ENCODE results near the gene CCDC142. TPM values are rescaled to one million over a fixed set of nuclear protein-coding genes. Genes with fewer than 3 reads are reported as not detected.

Gene CCDC142
- total and polyA plus RNA-seq, 2 of the 8 experiments (the other 6 are each of a cell fraction or from before 2014, with no cell fraction given) = 6.0 to 10.7 TPM

- no peak for TF ChIP-seq SAP30 (IDR thresholded peaks at IDR 0.05; ENCODE audit: insufficient read depth, insufficient replicate concordance, low read length)
- TF ChIP-seq RXRA (IDR thresholded peaks at IDR 0.05; ENCODE audit: insufficient read depth, low read depth, low read length) = no peak
- no peak for TF ChIP-seq CHD2 (IDR thresholded peaks at IDR 0.05; ENCODE audit: low read length)
Observed at GRCh38 chr2:74427551-74427950, 55.2 kb downstream of the CCDC142 start (continued).

Data from H1 (cell line).